ENCODE results near the gene PLAA.

- no peak for TF ChIP-seq POLR2A (IDR thresholded peaks at IDR 0.05; ENCODE audit: low read length)
- TF ChIP-seq GATA1 (IDR thresholded peaks at IDR 0.05; ENCODE audit: low read depth, low read length) = no peak
Measured at GRCh38 chr9:26973989-26974388, 26.9 kb upstream of the PLAA start.
